Activated CD8-positive, alpha-beta T cell treated with anti-CD3 and anti-CD28 coated beads for 36 hours (primary cell): ENCODE measurements around the gene FAN1. TPM values are rescaled to one million over a fixed set of nuclear protein-coding genes. Genes with fewer than 3 reads are reported as not detected.

Experiments used
- ATAC-seq: fragments of 200-7000 bp; cut with Tn5 transposase; one replicate; pipeline ENCODE4 v1.10.0; 2021; ENCODE audit warnings: mild to moderate bottlenecking, moderate library complexity
- CTCF ChIA-PET: fragments of 350-600 bp; sonication (Branson Sonifier 250); formaldehyde crosslinking; loops from one replicate; lab custom pipeline; 2021; ENCODE audit warnings: antibody characterized with exemption; lab: Charles Lee
- POLR2A ChIA-PET: fragments of 350-600 bp; sonication (Branson Sonifier 250); formaldehyde crosslinking; loops from one replicate; lab custom pipeline; 2021; ENCODE audit warnings: antibody characterized with exemption; lab: Charles Lee
- DNase-seq: peaks from one replicate; pipeline ENCODE4 v3.0.0-alpha.2; 2020
- H3K27ac Mint-ChIP-seq: one replicate; pipeline ENCODE4 v1.8.0; 2021; ENCODE audit warnings: mild to moderate bottlenecking, mixed read lengths
- H3K27me3 Mint-ChIP-seq: one replicate; pipeline ENCODE4 v1.8.0; 2021; ENCODE audit warnings: mixed read lengths
- H3K36me3 Mint-ChIP-seq: one replicate; pipeline ENCODE4 v1.8.0; 2021; ENCODE audit warnings: low read depth, mixed read lengths
- H3K4me1 Mint-ChIP-seq: one replicate; pipeline ENCODE4 v1.8.0; 2021; ENCODE audit warnings: low read depth, mixed read lengths
- H3K4me3 Mint-ChIP-seq: one replicate; pipeline ENCODE4 v1.8.0; 2021; ENCODE audit warnings: mild to moderate bottlenecking, moderate library complexity, mixed read lengths
- H3K9me3 Mint-ChIP-seq: one replicate; pipeline ENCODE4 v1.8.0; 2021; ENCODE audit warnings: mixed read lengths
- intact Hi-C: fragments of 100-400 bp; cut with micrococcal nuclease; formaldehyde crosslinking; loops from one replicate; pipeline ENCODE4 v1.10.0; 2022
- total RNA-seq, 2 experiments: library from RNA; stranded (reverse); gene quantifications; one replicate each; pipeline ENCODE4 v1.2.3, GENCODE V29; 2021
- TF ChIP-seq, protein P1 (sequence below): fragments of 200-600 bp; IDR thresholded peaks from one replicate; pipeline ENCODE4 v1.8.0; 2022; ENCODE audit warnings: antibody characterized with exemption, mild to moderate bottlenecking

The FAN1 gene
- total RNA-seq, 2 experiments from 2014 or later: 12.0 to 15.7 TPM

DNA sequence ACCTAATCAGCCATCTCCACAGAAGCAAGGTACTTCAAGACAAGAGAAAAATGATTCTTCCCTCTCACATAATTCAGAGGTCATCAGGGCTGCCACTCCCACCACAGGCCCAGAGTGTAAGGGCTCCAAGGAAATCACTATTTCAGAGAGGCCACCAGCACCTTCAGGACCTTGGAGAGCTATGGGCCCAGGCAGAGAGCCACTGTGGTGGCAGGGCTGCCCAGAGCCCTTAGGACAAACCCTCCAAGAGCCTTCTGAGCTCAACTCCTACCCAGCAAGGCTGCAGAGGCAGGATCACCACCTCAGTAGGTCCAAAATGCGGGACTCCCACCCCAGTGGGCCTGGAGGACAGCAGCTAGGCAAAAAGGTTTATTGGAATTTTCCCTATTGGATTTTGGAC is 17.9 kb upstream of the FAN1 start:
- peak; percentile 10 for DNase-seq
- no peaks in the 10 kb centered on the region for H3K36me3 Mint-ChIP-seq
- ATAC-seq: no peak
- no peak overlapping the region for H3K27ac Mint-ChIP-seq
- H3K4me1 Mint-ChIP-seq: no peaks in the 10 kb centered on the region
- CTCF ChIA-PET: interaction anchor here (1.3 kb wide), 1 partner anchor 243 kb away, joined by 4 read pairs; no protein-coding TSS in a partner anchor
- H3K4me3 Mint-ChIP-seq: no peak overlapping the region
- TF ChIP-seq, protein P1, sequence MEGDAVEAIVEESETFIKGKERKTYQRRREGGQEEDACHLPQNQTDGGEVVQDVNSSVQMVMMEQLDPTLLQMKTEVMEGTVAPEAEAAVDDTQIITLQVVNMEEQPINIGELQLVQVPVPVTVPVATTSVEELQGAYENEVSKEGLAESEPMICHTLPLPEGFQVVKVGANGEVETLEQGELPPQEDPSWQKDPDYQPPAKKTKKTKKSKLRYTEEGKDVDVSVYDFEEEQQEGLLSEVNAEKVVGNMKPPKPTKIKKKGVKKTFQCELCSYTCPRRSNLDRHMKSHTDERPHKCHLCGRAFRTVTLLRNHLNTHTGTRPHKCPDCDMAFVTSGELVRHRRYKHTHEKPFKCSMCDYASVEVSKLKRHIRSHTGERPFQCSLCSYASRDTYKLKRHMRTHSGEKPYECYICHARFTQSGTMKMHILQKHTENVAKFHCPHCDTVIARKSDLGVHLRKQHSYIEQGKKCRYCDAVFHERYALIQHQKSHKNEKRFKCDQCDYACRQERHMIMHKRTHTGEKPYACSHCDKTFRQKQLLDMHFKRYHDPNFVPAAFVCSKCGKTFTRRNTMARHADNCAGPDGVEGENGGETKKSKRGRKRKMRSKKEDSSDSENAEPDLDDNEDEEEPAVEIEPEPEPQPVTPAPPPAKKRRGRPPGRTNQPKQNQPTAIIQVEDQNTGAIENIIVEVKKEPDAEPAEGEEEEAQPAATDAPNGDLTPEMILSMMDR: no peak
- POLR2A ChIA-PET: interaction anchor here (1.0 kb wide), 1 partner anchor 17 kb away, joined by 4 read pairs; the partner anchor contains the start of gene FAN1
- H3K27me3 Mint-ChIP-seq: no peaks in the 10 kb centered on the region
- intact Hi-C loops: no loop called here
- H3K9me3 Mint-ChIP-seq: no peaks in the 10 kb centered on the region

DNA sequence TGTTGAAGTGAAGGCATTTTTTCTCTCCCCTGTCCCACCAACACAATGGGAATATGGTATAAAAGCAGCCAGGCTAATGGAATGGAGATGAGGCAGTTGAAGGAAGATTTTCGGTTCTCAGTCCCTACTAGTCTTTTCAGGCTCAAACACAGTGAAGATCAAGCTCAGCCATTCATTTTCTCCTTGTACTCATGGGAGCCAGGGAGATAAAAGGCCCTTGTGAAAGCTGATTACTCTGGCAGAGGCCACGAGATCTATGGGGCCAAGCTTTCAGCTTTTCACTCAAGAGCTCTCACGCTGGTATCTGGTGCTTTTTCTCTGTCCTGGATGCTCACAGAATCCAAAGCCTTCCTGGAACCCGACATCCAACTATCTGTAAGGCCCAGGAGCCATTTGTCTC is 14.5 kb upstream of the FAN1 start:
- H3K4me3 Mint-ChIP-seq: no peak overlapping the region

GRCh38 chr15:30895461-30896210 is 8.1 kb upstream of the FAN1 start:
- ChIA-PET CTCF (interaction anchor here (0.6 to 3.2 kb wide), 4 partner anchors 8 to 1949 kb away, joined by 3 to 23 read pairs (median 6); partner anchors contain the start of gene FAN1), POLR2A (no interaction called here)
- no peak overlapping the region for H3K4me3 Mint-ChIP-seq
- no peaks in the 10 kb centered on the region for H3K36me3 Mint-ChIP-seq
- H3K27ac Mint-ChIP-seq: no peak overlapping the region
- peaks cover 4% of the 10 kb centered on the region for H3K4me1 Mint-ChIP-seq
- no peaks in the 10 kb centered on the region for H3K9me3 Mint-ChIP-seq
- H3K27me3 Mint-ChIP-seq: peaks cover 2% of the 10 kb centered on the region
- intact Hi-C loops: no loop called here
- TF ChIP-seq, protein P1: no peak
- ATAC-seq (no peak), DNase-seq (no peak)

More for the DNA sequence above, 14.5 kb upstream of the FAN1 start:
- Mint-ChIP-seq H3K9me3 (no peaks in the 10 kb centered on the region), H3K36me3 (no peaks in the 10 kb centered on the region), H3K27me3 (no peaks in the 10 kb centered on the region), H3K4me1 (peaks cover under 1% of the 10 kb centered on the region), H3K27ac (no peak overlapping the region)
- ChIA-PET CTCF (no interaction called here), POLR2A (no interaction called here)
- TF ChIP-seq, protein P1: no peak
- intact Hi-C loops: no loop called here
- ATAC-seq (no peak), DNase-seq (no peak)

- no peaks in the 10 kb centered on the region for H3K36me3 Mint-ChIP-seq
- DNase-seq (no peak), ATAC-seq (no peak)
- H3K27ac Mint-ChIP-seq: no peak overlapping the region
- no peaks in the 10 kb centered on the region for H3K9me3 Mint-ChIP-seq
- TF ChIP-seq, protein P1: no peak
- peaks cover 4% of the 10 kb centered on the region for H3K4me1 Mint-ChIP-seq
- H3K27me3 Mint-ChIP-seq: peaks cover 2% of the 10 kb centered on the region
- CTCF ChIA-PET: interaction anchor here (0.6 to 3.2 kb wide), 2 partner anchors 232 to 1950 kb away, joined by 3 to 23 read pairs; no protein-coding TSS in a partner anchor
- intact Hi-C loops: no loop called here
- H3K4me3 Mint-ChIP-seq: no peak overlapping the region
- POLR2A ChIA-PET: no interaction called here
These were observed 7.5 kb upstream of the FAN1 start for GRCh38 chr15:30896211-30896606.

- DNase-seq (no peak), ATAC-seq (no peak)
- POLR2A ChIA-PET: no interaction called here
- Mint-ChIP-seq H3K27me3 (peaks cover 2% of the 10 kb centered on the region), H3K27ac (no peak overlapping the region), H3K36me3 (peaks cover 15% of the 10 kb centered on the region), H3K4me1 (peaks cover 15% of the 10 kb centered on the region), H3K9me3 (peaks cover 4% of the 10 kb centered on the region), H3K4me3 (no peak overlapping the region)
- CTCF ChIA-PET: no interaction called here
- TF ChIP-seq, protein P1: no peak
- intact Hi-C loops: no loop called here
These were observed 1.8 kb upstream of the FAN1 start for GRCh38 chr15:30901889-30902288.
